Thyroid gland (tissue), 4 donors: ENCODE measurements around the gene UBASH3A. TPM values are rescaled to one million over a fixed set of nuclear protein-coding genes. Genes with fewer than 3 reads are reported as not detected.

Source experiments
- DNase-seq, 2 donors: peaks; one replicate each; pipeline ENCODE4 v3.0.0-alpha.2; 2019
- H3K27ac ChIP-seq, 3 donors: fragments of 200-600 bp; sonication (generic); 1 replicate in 2 of 3; 2 replicates in 1 of 3; pipeline ENCODE4 v1.5.1; 2016 to 2019; ENCODE audit warnings: mild to moderate bottlenecking in 1 of 3, moderate library complexity in 1 of 3
- H3K27me3 ChIP-seq: fragments of 200-600 bp; sonication (generic); one replicate; pipeline ENCODE4 v1.5.1; 2019
- H3K36me3 ChIP-seq, 2 donors: fragments of 200-600 bp; sonication (generic); one replicate each; pipeline ENCODE4 v1.5.1; 2016 to 2019
- H3K4me1 ChIP-seq, 2 donors: fragments of 200-600 bp; sonication (generic); one replicate each; pipeline ENCODE4 v1.5.1; 2017 to 2019
- H3K4me3 ChIP-seq, 3 donors: fragments of 200-600 bp; sonication (generic); replicated peaks in 1 of 3; 1 replicate in 2 of 3; 2 replicates in 1 of 3; pipeline ENCODE4 v1.5.1; 2016; ENCODE audit warnings: mild to moderate bottlenecking in 1 of 3
- H3K9me3 ChIP-seq: fragments of 200-600 bp; sonication (generic); one replicate; pipeline ENCODE4 v1.5.1; 2017
- CTCF ChIP-seq, 6 experiments: fragments of 200-600 bp in 3 of 6; fragments of 450-650 bp in 3 of 6; sonication (generic) in 3 of 6; IDR thresholded peaks; one replicate each; pipeline ENCODE4 v1.5.1; 2016 to 2019; ENCODE audit warnings: antibody characterized with exemption in 6 of 6, mild to moderate bottlenecking in 2 of 6, inconsistent platforms in 1 of 6, moderate library complexity in 1 of 6
- POLR2A ChIP-seq, 2 donors: fragments of 450-650 bp; IDR thresholded peaks; one replicate each; pipeline ENCODE4 v1.6.1; 2017; ENCODE audit warnings: antibody characterized with exemption in 2 of 2, mild to moderate bottlenecking in 2 of 2, moderate library complexity in 1 of 2
- WGBS, 2 donors: methylation state at CpG; one replicate each; pipeline ENCODE4 v1.1.5; 2017; 5-methylcytosine and 5-hydroxymethylcytosine counted together
- intact Hi-C: fragments of 100-400 bp; cut with DNase I; formaldehyde crosslinking; loops from one replicate; pipeline ENCODE4 v1.15.1; 2023
- total RNA-seq, 4 donors: library from RNA; depleted of rRNA; stranded (reverse); fragments of >200 nt; gene quantifications; one replicate each; pipeline ENCODE4 v1.2.3, GENCODE V29; 2016

Gene UBASH3A
- total RNA-seq, 4 donors from 2014 or later: 0.54 to 1.3 (median 0.81) TPM; not detected in 1

- H3K36me3 ChIP-seq: no peaks in the 10 kb centered on the region
- intact Hi-C loops: no loop called here
- H3K4me1 ChIP-seq: no peaks in the 10 kb centered on the region
- no peaks in the 10 kb centered on the region for H3K9me3 ChIP-seq
- DNase-seq: no peak
- no peak overlapping the region for H3K4me3 ChIP-seq
- TF ChIP-seq POLR2A (IDR thresholded peaks at IDR 0.05) (no peak), CTCF (IDR thresholded peaks at IDR 0.05) (no peak)
- H3K27me3 ChIP-seq: no peaks in the 10 kb centered on the region
- no peak overlapping the region for H3K27ac ChIP-seq
- WGBS, 2 donors: 96 to 97% methylated on average over 1 of the region's 1 CpG
These were observed 55.4 kb downstream of the UBASH3A start for GRCh38 chr21:42459082-42459460.

- no peak for TF ChIP-seq CTCF (IDR thresholded peaks at IDR 0.05)
- TF ChIP-seq POLR2A (IDR thresholded peaks at IDR 0.05): no peak
- intact Hi-C loops: no loop called here
- H3K4me1 ChIP-seq: no peaks in the 10 kb centered on the region
- WGBS, 2 donors: 84 to 86% methylated on average over 11 of the region's 11 CpGs
- no peak overlapping the region for H3K27ac ChIP-seq
- H3K27me3 ChIP-seq: no peaks in the 10 kb centered on the region
- H3K9me3 ChIP-seq: no peaks in the 10 kb centered on the region
- no peak for DNase-seq
- no peaks in the 10 kb centered on the region for H3K36me3 ChIP-seq
- no peak overlapping the region for H3K4me3 ChIP-seq
These were observed 56.0 kb downstream of the UBASH3A start for GRCh38 chr21:42459546-42460215.

- H3K4me1 ChIP-seq: no peaks in the 10 kb centered on the region
- WGBS, 2 donors: 44 to 52% methylated on average over 12 of the region's 14 CpGs
- intact Hi-C loops: no loop called here
- no peaks in the 10 kb centered on the region for H3K27me3 ChIP-seq
- H3K27ac ChIP-seq: no peak overlapping the region
- H3K36me3 ChIP-seq: no peaks in the 10 kb centered on the region
- H3K9me3 ChIP-seq: no peaks in the 10 kb centered on the region
- no peak overlapping the region for H3K4me3 ChIP-seq
- TF ChIP-seq CTCF (IDR thresholded peaks at IDR 0.05): no peak
- TF ChIP-seq POLR2A (IDR thresholded peaks at IDR 0.05): no peak
- DNase-seq: peak; percentile 34 to 53
These were observed 56.9 kb downstream of the UBASH3A start for GRCh38 chr21:42460391-42461184.

GRCh38 chr21:42461185-42461520 lies 57.5 kb downstream of the UBASH3A start:
- H3K36me3 ChIP-seq: no peaks in the 10 kb centered on the region
- TF ChIP-seq CTCF (IDR thresholded peaks at IDR 0.05) (no peak), POLR2A (IDR thresholded peaks at IDR 0.05) (no peak)
- no peaks in the 10 kb centered on the region for H3K27me3 ChIP-seq
- no peaks in the 10 kb centered on the region for H3K4me1 ChIP-seq
- H3K27ac ChIP-seq: no peak overlapping the region
- 74 to 80% methylated on average over 5 of the region's 5 CpGs for WGBS, 2 donors
- intact Hi-C loops: no loop called here
- no peak overlapping the region for H3K4me3 ChIP-seq
- no peak for DNase-seq
- H3K9me3 ChIP-seq: no peaks in the 10 kb centered on the region
